ENCODE results near the gene PDGFA. TPM values are rescaled to one million over a fixed set of nuclear protein-coding genes. Genes with fewer than 3 reads are reported as not detected.

PDGFA gene
- total RNA-seq, 2 experiments from 2014 or later = not detected

DNA sequence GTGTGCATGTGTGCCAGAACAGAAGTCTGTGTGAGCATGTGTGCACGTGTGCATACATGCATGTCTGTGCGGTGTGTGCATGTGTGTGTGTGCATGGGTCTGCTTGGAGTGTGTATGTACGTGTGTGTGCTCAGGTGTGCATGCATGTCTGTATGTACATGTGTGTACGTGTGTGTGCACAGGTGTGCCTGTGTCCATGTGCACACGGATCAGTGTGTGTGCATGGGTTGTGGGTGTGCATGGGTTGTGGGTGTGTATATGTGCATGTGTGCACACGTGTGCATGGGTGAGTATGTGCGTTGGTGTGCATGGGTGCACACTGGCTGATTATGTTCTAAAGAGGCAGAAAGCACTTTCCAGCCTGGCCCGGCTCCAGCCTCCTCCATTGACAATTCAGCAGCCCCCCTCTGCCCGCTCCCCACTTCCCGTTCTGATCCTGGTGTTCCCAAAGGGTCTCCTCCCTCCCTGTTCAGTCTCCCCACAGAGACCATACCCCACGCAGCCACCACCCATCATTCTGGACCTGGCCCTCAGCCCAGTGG, 44.1 kb upstream of the PDGFA start:
- Histone ChIP-seq H3K36me3 (ENCODE audit: insufficient read depth, low read length) (no peaks in the 10 kb centered on the region), H3K4me1 (ENCODE audit: insufficient read depth, low read length, poor library complexity, severe bottlenecking) (no peaks in the 10 kb centered on the region), H3K27ac (ENCODE audit: low read depth, low read length, poor library complexity, severe bottlenecking) (no peak overlapping the region), H3K9me3 (ENCODE audit: low read length) (no peaks in the 10 kb centered on the region), H3K4me2 (ENCODE audit: low read length) (no peak overlapping the region), H2AFZ (ENCODE audit: low read length) (no peak overlapping the region), H3K4me3 (ENCODE audit: low read depth, low read length, poor library complexity, severe bottlenecking) (no peak overlapping the region), H4K20me1 (ENCODE audit: insufficient read depth, low read length) (no peaks in the 10 kb centered on the region), H3K9me2 (ENCODE audit: insufficient read depth, low read length) (no peaks in the 10 kb centered on the region), H3K79me2 (ENCODE audit: insufficient read depth, low read depth, low read length) (no peaks in the 10 kb centered on the region)
- no peak for TF ChIP-seq EZH2phosphoT487 (IDR thresholded peaks at IDR 0.05; ENCODE audit: borderline replicate concordance, low read depth, low read length)
- CTCF ChIA-PET (ENCODE audit: unreplicated experiment) = no interaction called here
- POLR2A ChIA-PET = no interaction called here
- no peak for DNase-seq (ENCODE audit: low spot score)
- BruUV-seq (replicated peaks) = no TSS peak
- intact Hi-C loops (cut with micrococcal nuclease; ENCODE audit: unreplicated experiment) = no loop called here

DNA sequence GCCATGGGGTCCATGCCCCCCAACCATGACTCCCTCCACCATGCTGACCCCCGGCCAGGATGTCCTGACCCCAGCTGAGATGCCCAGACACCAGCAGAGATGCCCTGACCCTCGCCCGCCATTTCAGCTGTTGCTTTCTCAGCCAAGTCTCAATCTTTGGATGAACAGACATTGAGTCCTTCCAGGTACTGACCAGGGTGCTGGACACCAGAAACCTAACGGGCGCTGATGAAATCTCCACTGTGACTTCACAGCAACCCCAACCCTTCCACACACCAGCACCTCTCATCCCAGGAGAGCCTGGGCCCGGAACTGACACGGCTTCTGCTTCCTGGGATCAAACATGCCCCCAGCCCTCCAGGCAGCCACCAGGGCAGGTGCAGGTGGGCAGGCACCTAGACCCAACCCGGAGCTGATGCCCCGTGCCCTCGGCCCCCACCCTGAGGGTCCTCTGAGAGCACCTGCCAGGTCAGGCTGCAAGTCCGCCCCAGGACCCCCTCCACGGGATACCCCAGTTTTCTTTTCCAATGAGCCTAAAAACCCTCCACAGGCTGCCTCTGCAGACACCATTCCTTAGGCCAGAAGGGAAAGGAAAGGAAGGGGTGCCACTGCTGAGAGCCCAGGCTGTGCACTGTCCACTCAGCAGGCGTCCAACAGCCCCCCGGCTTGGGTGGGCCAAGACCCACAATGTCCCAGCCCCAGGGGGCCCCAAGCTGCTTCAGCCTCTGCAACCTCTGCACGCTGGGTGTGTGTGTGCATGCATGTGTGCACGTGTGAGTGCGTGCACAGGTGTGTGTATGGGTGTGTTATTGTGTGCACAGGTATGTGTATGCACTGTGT, 43.4 kb upstream of the PDGFA start:
- TF ChIP-seq, protein P1, sequence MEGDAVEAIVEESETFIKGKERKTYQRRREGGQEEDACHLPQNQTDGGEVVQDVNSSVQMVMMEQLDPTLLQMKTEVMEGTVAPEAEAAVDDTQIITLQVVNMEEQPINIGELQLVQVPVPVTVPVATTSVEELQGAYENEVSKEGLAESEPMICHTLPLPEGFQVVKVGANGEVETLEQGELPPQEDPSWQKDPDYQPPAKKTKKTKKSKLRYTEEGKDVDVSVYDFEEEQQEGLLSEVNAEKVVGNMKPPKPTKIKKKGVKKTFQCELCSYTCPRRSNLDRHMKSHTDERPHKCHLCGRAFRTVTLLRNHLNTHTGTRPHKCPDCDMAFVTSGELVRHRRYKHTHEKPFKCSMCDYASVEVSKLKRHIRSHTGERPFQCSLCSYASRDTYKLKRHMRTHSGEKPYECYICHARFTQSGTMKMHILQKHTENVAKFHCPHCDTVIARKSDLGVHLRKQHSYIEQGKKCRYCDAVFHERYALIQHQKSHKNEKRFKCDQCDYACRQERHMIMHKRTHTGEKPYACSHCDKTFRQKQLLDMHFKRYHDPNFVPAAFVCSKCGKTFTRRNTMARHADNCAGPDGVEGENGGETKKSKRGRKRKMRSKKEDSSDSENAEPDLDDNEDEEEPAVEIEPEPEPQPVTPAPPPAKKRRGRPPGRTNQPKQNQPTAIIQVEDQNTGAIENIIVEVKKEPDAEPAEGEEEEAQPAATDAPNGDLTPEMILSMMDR (conservative IDR thresholded peaks at IDR 0.05; ENCODE audit: low read length) = no peak
- TF ChIP-seq EZH2phosphoT487 (IDR thresholded peaks at IDR 0.05; ENCODE audit: borderline replicate concordance, low read depth, low read length) = no peak
- no peak for DNase-seq (ENCODE audit: low spot score)
- POLR2A ChIA-PET = no interaction called here

DNA sequence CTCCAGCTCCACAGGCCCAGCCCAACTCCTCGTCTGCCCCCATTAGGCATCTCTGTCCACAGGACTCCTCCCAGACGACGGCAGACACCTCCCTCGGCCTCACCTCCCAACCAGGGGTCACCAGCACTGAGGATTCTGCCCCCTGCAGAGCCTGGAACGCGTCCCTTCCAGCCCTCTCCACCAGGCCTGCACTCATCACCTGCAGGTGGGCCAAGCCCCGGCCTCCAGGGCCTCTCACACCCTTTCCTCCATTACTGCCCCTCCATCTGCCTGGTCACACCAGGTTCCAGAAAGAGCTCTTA, 42.7 kb upstream of the PDGFA start:
- no peaks in the 10 kb centered on the region for H3K79me2 ChIP-seq (ENCODE audit: insufficient read depth, low read depth, low read length)
- CTCF ChIA-PET (ENCODE audit: unreplicated experiment) = interaction anchor here (0.6 kb wide), 1 partner anchor 218 kb away, joined by 4 read pairs; no protein-coding TSS in a partner anchor
- no peaks in the 10 kb centered on the region for H3K4me1 ChIP-seq (ENCODE audit: insufficient read depth, low read length, poor library complexity, severe bottlenecking)
- intact Hi-C loops (cut with micrococcal nuclease; ENCODE audit: unreplicated experiment) = no loop called here
- H2AFZ ChIP-seq (ENCODE audit: low read length) = no peak overlapping the region
- H4K20me1 ChIP-seq (ENCODE audit: insufficient read depth, low read length) = no peaks in the 10 kb centered on the region
- H3K9me3 ChIP-seq (ENCODE audit: low read length) = no peaks in the 10 kb centered on the region
- no peak overlapping the region for H3K4me3 ChIP-seq (ENCODE audit: low read depth, low read length, poor library complexity, severe bottlenecking)
- DNase-seq (ENCODE audit: low spot score) = no peak
- no peak overlapping the region for H3K27ac ChIP-seq (ENCODE audit: low read depth, low read length, poor library complexity, severe bottlenecking)
- no TSS peak for BruUV-seq (replicated peaks)
- TF ChIP-seq, protein P1 (conservative IDR thresholded peaks at IDR 0.05; ENCODE audit: low read length) = no peak
- no peak for TF ChIP-seq EZH2phosphoT487 (IDR thresholded peaks at IDR 0.05; ENCODE audit: borderline replicate concordance, low read depth, low read length)
- no peaks in the 10 kb centered on the region for H3K36me3 ChIP-seq (ENCODE audit: insufficient read depth, low read length)
- H3K4me2 ChIP-seq (ENCODE audit: low read length) = no peak overlapping the region
- POLR2A ChIA-PET = no interaction called here
- no peaks in the 10 kb centered on the region for H3K9me2 ChIP-seq (ENCODE audit: insufficient read depth, low read length)

More for the DNA sequence above, 43.4 kb upstream of the PDGFA start:
- intact Hi-C loops (cut with micrococcal nuclease; ENCODE audit: unreplicated experiment) = no loop called here
- no peaks in the 10 kb centered on the region for H3K79me2 ChIP-seq (ENCODE audit: insufficient read depth, low read depth, low read length)
- CTCF ChIA-PET (ENCODE audit: unreplicated experiment) = interaction anchor here (0.6 kb wide), 1 partner anchor 218 kb away, joined by 4 read pairs; no protein-coding TSS in a partner anchor
- H3K9me2 ChIP-seq (ENCODE audit: insufficient read depth, low read length) = no peaks in the 10 kb centered on the region
- no peaks in the 10 kb centered on the region for H4K20me1 ChIP-seq (ENCODE audit: insufficient read depth, low read length)
- H3K4me1 ChIP-seq (ENCODE audit: insufficient read depth, low read length, poor library complexity, severe bottlenecking) = no peaks in the 10 kb centered on the region
- no TSS peak for BruUV-seq (replicated peaks)
- H3K36me3 ChIP-seq (ENCODE audit: insufficient read depth, low read length) = no peaks in the 10 kb centered on the region
- H3K9me3 ChIP-seq (ENCODE audit: low read length) = no peaks in the 10 kb centered on the region
- H2AFZ ChIP-seq (ENCODE audit: low read length) = no peak overlapping the region
- no peak overlapping the region for H3K4me3 ChIP-seq (ENCODE audit: low read depth, low read length, poor library complexity, severe bottlenecking)
- H3K4me2 ChIP-seq (ENCODE audit: low read length) = no peak overlapping the region
- no peak overlapping the region for H3K27ac ChIP-seq (ENCODE audit: low read depth, low read length, poor library complexity, severe bottlenecking)
